ENCODE results near the gene TMEM87B.
"Not testable (repeated sequence)": the region's sequence is repeated elsewhere in the genome, so short reads cannot be mapped to it uniquely, and the experiment has no call there.

The TMEM87B gene

GRCh38 chr2:112092286-112093041, 37.4 kb downstream of the TMEM87B start:
- DNase-seq (ENCODE audit: low spot score in 2 of 2), result no peak

GRCh38 chr2:112093216-112093615, 38.1 kb downstream of the TMEM87B start:
- Mint-ChIP-seq H3K4me1 (peaks cover 9% of the 10 kb centered on the region), H3K9me3 (no peaks in the 10 kb centered on the region), H3K27ac (no peak overlapping the region), H3K27me3 (no peaks in the 10 kb centered on the region), H3K4me3 (no peak overlapping the region), H3K36me3 (peaks cover 35% of the 10 kb centered on the region)
- ATAC-seq (ENCODE audit: low read depth) (no peak), DNase-seq (ENCODE audit: low spot score in 2 of 2) (no peak)

More at GRCh38 chr2:112092286-112093041, 37.4 kb downstream of the TMEM87B start:
- Mint-ChIP-seq H3K4me3 (no peak overlapping the region), H3K9me3 (no peaks in the 10 kb centered on the region), H3K27me3 (no peaks in the 10 kb centered on the region), H3K36me3 (peaks cover 38% of the 10 kb centered on the region), H3K27ac (peak overlapping the region; percentile 33), H3K4me1 (peaks cover 14% of the 10 kb centered on the region)
- ATAC-seq (ENCODE audit: low read depth), result no peak

- H3K4me3 Mint-ChIP-seq, result no peak overlapping the region
- ATAC-seq (ENCODE audit: low read depth), result no peak
- H3K27ac Mint-ChIP-seq, result no peak overlapping the region
- H3K9me3 Mint-ChIP-seq, result no peaks in the 10 kb centered on the region
- H3K36me3 Mint-ChIP-seq, result peaks cover 32% of the 10 kb centered on the region
- no peaks in the 10 kb centered on the region for H3K27me3 Mint-ChIP-seq
- H3K4me1 Mint-ChIP-seq, result peaks cover 9% of the 10 kb centered on the region
- no peak for DNase-seq (ENCODE audit: low spot score in 2 of 2)
Measured at GRCh38 chr2:112095681-112096080, 40.6 kb downstream of the TMEM87B start.

- Mint-ChIP-seq H3K9me3 (no peaks in the 10 kb centered on the region), H3K36me3 (peaks cover 32% of the 10 kb centered on the region), H3K4me1 (peaks cover 9% of the 10 kb centered on the region), H3K27ac (no peak overlapping the region), H3K4me3 (no peak overlapping the region), H3K27me3 (no peaks in the 10 kb centered on the region)
- DNase-seq (ENCODE audit: low spot score in 2 of 2) (no peak), ATAC-seq (ENCODE audit: low read depth) (no peak)
Measured at GRCh38 chr2:112096098-112096497, 41.0 kb downstream of the TMEM87B start.

GRCh38 chr2:112108178-112108832, 53.2 kb downstream of the TMEM87B start:
- ATAC-seq (ENCODE audit: low read depth), result no peak
- no peak overlapping the region for H3K4me3 Mint-ChIP-seq
- no peaks in the 10 kb centered on the region for H3K27me3 Mint-ChIP-seq
- peaks cover 13% of the 10 kb centered on the region for H3K9me3 Mint-ChIP-seq
- H3K27ac Mint-ChIP-seq, result no peak overlapping the region
- peaks cover 71% of the 10 kb centered on the region for H3K36me3 Mint-ChIP-seq
- DNase-seq (ENCODE audit: low spot score in 2 of 2), result no peak
- no peaks in the 10 kb centered on the region for H3K4me1 Mint-ChIP-seq

GRCh38 chr2:112109278-112109677, 54.2 kb downstream of the TMEM87B start:
- DNase-seq (ENCODE audit: low spot score in 2 of 2) (no peak), ATAC-seq (ENCODE audit: low read depth) (no peak)
- H3K36me3 Mint-ChIP-seq, result peaks cover 64% of the 10 kb centered on the region
- H3K27ac Mint-ChIP-seq, result no peak overlapping the region
- no peak overlapping the region for H3K4me3 Mint-ChIP-seq
- H3K4me1 Mint-ChIP-seq, result no peaks in the 10 kb centered on the region
- H3K9me3 Mint-ChIP-seq, result peaks cover 13% of the 10 kb centered on the region
- H3K27me3 Mint-ChIP-seq, result no peaks in the 10 kb centered on the region

- Mint-ChIP-seq H3K4me1 (no peaks in the 10 kb centered on the region), H3K36me3 (peaks cover 59% of the 10 kb centered on the region), H3K27ac (no peak overlapping the region), H3K9me3 (peaks cover 13% of the 10 kb centered on the region), H3K4me3 (no peak overlapping the region), H3K27me3 (no peaks in the 10 kb centered on the region)
- DNase-seq (ENCODE audit: low spot score in 2 of 2) (no peak), ATAC-seq (ENCODE audit: low read depth) (no peak)
Measured at GRCh38 chr2:112110966-112111365, 55.9 kb downstream of the TMEM87B start.

GRCh38 chr2:112113354-112113753, 58.3 kb downstream of the TMEM87B start:
- not testable (repeated sequence) for DNase-seq (ENCODE audit: low spot score in 2 of 2); H3K27ac Mint-ChIP-seq; H3K4me1 Mint-ChIP-seq; ATAC-seq (ENCODE audit: low read depth); H3K27me3 Mint-ChIP-seq; H3K4me3 Mint-ChIP-seq
- H3K9me3 Mint-ChIP-seq, result peaks cover 11% of the 10 kb centered on the region
- H3K36me3 Mint-ChIP-seq, result peaks cover 53% of the 10 kb centered on the region

GRCh38 chr2:112118148-112118547, 63.1 kb downstream of the TMEM87B start:
- Mint-ChIP-seq H3K4me1 (no peaks in the 10 kb centered on the region), H3K9me3 (peaks cover under 1% of the 10 kb centered on the region), H3K36me3 (peaks cover 22% of the 10 kb centered on the region), H3K4me3 (no peak overlapping the region), H3K27me3 (no peaks in the 10 kb centered on the region), H3K27ac (no peak overlapping the region)
- DNase-seq (ENCODE audit: low spot score in 2 of 2) (no peak), ATAC-seq (ENCODE audit: low read depth) (no peak)

GRCh38 chr2:112121682-112122254, 66.7 kb downstream of the TMEM87B start:
- peaks cover 2% of the 10 kb centered on the region for H3K4me1 Mint-ChIP-seq
- H3K9me3 Mint-ChIP-seq, result peaks cover 6% of the 10 kb centered on the region
- H3K36me3 Mint-ChIP-seq, result peaks cover 24% of the 10 kb centered on the region
- DNase-seq (ENCODE audit: low spot score in 2 of 2), result peak in 1 of 2 donors; percentile 31
- H3K4me3 Mint-ChIP-seq, result no peak overlapping the region
- no peaks in the 10 kb centered on the region for H3K27me3 Mint-ChIP-seq
- H3K27ac Mint-ChIP-seq, result peak overlapping the region; percentile 73
- ATAC-seq (ENCODE audit: low read depth), result no peak

GRCh38 chr2:112129060-112129459, 74.0 kb downstream of the TMEM87B start:
- H3K4me3 Mint-ChIP-seq, result no peak overlapping the region
- H3K36me3 Mint-ChIP-seq, result peaks cover 23% of the 10 kb centered on the region
- peaks cover 12% of the 10 kb centered on the region for H3K9me3 Mint-ChIP-seq
- H3K27me3 Mint-ChIP-seq, result no peaks in the 10 kb centered on the region
- no peak for DNase-seq (ENCODE audit: low spot score in 2 of 2)
- H3K4me1 Mint-ChIP-seq, result peaks cover 2% of the 10 kb centered on the region
- no peak for ATAC-seq (ENCODE audit: low read depth)
- no peak overlapping the region for H3K27ac Mint-ChIP-seq

GRCh38 chr2:112133344-112133743, 78.3 kb downstream of the TMEM87B start:
- no peak overlapping the region for H3K4me3 Mint-ChIP-seq
- H3K27me3 Mint-ChIP-seq, result peaks cover 8% of the 10 kb centered on the region
- peaks cover 17% of the 10 kb centered on the region for H3K36me3 Mint-ChIP-seq
- peaks cover 6% of the 10 kb centered on the region for H3K4me1 Mint-ChIP-seq
- DNase-seq (ENCODE audit: low spot score in 2 of 2) (no peak), ATAC-seq (ENCODE audit: low read depth) (no peak)
- H3K9me3 Mint-ChIP-seq, result peaks cover 8% of the 10 kb centered on the region
- no peak overlapping the region for H3K27ac Mint-ChIP-seq

GRCh38 chr2:112134120-112134519, 79.1 kb downstream of the TMEM87B start:
- Mint-ChIP-seq H3K27me3 (peaks cover 8% of the 10 kb centered on the region), H3K4me1 (peaks cover 6% of the 10 kb centered on the region), H3K4me3 (no peak overlapping the region), H3K9me3 (peaks cover 8% of the 10 kb centered on the region), H3K27ac (no peak overlapping the region), H3K36me3 (peaks cover 16% of the 10 kb centered on the region)
- ATAC-seq (ENCODE audit: low read depth) (no peak), DNase-seq (ENCODE audit: low spot score in 2 of 2) (no peak)

- Mint-ChIP-seq H3K36me3 (peaks cover 13% of the 10 kb centered on the region), H3K9me3 (peaks cover 8% of the 10 kb centered on the region), H3K27ac (no peak overlapping the region), H3K27me3 (peaks cover 13% of the 10 kb centered on the region), H3K4me3 (no peak overlapping the region), H3K4me1 (peaks cover 8% of the 10 kb centered on the region)
- DNase-seq (ENCODE audit: low spot score in 2 of 2), result no peak
- ATAC-seq (ENCODE audit: low read depth), result no peak
Measured at GRCh38 chr2:112136096-112136495, 81.0 kb downstream of the TMEM87B start.
